Choroid plexus epithelial cell (primary cell): ENCODE measurements around the gene TTLL1.
"Not testable (repeated sequence)": the region's sequence is repeated elsewhere in the genome, so short reads cannot be mapped to it uniquely, and the experiment has no call there.

Source experiments
- DNase-seq: peaks from one replicate; pipeline ENCODE4 v3.0.0-alpha.2; 2010; ENCODE audit warnings: low read depth
- H3K4me3 ChIP-seq: 2 replicates; pipeline ENCODE4 v1.5.1; 2011; ENCODE audit warnings: low read depth, mild to moderate bottlenecking, control low read depth, low read length, moderate library complexity
- CTCF ChIP-seq: conservative IDR thresholded peaks from 2 replicates; pipeline ENCODE4 v1.5.1; 2011; ENCODE audit warnings: low read depth, mild to moderate bottlenecking, control low read depth, inconsistent platforms, low read length, moderate library complexity

TTLL1 gene

DNA sequence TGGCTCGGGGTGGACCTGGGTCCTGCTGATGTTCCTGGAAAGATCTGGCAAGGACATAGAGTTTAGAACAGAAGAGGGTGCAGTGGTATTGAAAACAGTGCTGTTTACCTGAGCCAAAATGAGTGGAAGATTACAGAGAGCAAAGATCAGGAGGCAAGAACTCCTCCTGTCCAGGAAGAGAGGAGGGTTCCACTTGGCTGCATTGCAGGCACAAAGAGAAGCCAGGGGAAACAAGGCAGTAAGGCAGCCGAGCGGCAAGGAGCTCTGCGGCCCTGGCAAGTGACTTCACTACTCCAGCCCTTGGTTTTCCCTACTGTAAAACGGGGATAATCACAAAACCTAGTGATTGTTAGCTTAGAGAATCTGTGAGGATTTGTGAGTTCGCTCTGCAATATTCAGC is 70.6 kb downstream of the TTLL1 start:
- no peak for TF ChIP-seq CTCF
- no peak overlapping the region for H3K4me3 ChIP-seq
- DNase-seq: no peak

DNA sequence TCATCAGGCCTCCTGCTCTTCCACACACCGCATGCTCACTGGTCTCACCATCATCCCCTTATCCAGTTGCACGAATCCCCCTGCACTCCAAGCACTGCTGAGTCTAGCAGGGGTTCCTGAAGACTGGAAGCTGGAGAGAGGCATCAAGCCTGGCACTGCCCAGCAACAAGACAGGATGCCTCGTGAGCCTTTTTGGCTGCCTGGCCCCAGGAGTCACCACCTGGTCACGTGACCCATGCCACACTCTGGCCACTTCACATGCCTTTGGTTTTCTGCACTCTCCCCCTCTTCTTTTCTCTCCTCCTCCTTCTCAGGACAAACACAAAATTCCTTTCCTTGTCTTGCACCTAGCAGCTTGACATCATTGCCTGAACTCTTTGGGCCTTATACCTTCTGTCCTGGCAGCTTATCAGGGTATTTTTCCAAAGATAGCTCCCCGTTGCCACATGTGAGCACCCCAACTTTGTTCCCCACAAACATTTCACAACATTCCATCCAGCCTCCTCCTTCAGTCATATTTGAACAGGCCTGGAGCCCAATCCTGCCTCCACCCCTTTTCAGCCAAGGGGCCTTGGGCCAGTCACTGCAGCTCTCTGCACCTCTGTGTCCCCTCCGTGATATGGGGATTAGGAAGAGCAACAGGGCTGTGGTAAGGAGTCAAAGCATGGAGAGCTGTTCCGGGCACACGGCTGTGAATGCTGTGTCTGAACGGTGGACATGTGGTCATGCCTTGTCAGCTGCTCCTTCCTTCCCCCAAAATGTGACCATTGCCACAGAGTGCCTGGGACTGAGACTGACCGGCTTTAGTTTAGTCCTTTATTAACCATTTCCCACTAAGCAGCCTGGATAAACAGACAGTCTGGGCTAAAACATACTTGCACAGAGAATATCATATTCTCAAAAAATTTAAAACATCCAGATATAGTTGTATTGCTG is 71.4 kb downstream of the TTLL1 start:
- no peak for TF ChIP-seq CTCF
- no peak overlapping the region for H3K4me3 ChIP-seq
- DNase-seq: no peak

- not testable (repeated sequence) for H3K4me3 ChIP-seq, DNase-seq
Observed at GRCh38 chr22:43016150-43016549, 73.0 kb downstream of the TTLL1 start.

- DNase-seq: no peak
- H3K4me3 ChIP-seq: peak overlapping the region; percentile 70
- no peak for TF ChIP-seq CTCF
Observed at GRCh38 chr22:43015677-43016042, 73.5 kb downstream of the TTLL1 start.

DNA sequence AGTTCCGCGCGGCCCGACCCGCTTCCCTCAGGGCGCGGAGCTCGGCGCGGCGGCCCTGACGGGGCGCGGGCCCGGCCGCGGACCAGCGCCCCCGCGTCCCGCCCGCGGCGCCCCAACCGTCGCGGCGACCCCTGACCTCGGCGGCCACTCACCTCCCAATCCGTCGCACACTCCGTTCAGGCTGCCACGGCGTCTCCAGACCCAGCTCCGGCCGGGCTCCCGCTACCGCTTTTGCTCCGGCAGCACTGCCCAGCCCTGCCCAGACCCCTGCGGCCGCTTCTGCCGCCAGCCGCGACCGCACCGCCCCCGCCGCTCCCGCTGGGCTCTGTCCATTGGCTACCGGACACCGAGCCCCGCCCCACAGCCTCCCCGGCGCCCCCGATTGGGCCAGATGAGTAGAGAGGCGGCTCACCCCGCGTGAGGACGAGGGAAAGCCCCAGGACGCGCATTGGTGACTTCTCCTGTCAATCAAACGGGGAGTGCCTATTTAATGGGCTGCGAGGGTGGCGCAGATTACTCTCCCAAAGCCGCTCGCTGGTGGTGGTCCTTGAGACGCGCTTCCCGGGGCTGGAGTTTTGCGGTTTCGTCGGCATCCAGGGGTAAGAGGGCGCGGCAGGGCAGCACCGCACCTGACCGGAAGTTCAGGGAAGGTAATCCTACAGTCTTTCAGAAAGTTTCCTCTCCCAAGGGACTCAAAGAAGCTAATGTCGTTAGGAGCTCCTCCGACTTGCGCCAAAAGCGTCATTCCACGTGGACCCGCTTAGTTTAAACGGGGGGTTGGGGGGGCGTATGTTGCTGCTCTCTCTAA is 74.1 kb downstream of the TTLL1 start, which contains the start of gene PACSIN2:
TSS of gene PACSIN2 (minus strand) at position 281 of the 808 bp plus-strand sequence. CDS start 103,069 bp downstream, outside the sequence.
- peak; percentile 99 for DNase-seq
- no peak for TF ChIP-seq CTCF
- peak within 1 kb of the TSS; percentile 86 for H3K4me3 ChIP-seq

DNA sequence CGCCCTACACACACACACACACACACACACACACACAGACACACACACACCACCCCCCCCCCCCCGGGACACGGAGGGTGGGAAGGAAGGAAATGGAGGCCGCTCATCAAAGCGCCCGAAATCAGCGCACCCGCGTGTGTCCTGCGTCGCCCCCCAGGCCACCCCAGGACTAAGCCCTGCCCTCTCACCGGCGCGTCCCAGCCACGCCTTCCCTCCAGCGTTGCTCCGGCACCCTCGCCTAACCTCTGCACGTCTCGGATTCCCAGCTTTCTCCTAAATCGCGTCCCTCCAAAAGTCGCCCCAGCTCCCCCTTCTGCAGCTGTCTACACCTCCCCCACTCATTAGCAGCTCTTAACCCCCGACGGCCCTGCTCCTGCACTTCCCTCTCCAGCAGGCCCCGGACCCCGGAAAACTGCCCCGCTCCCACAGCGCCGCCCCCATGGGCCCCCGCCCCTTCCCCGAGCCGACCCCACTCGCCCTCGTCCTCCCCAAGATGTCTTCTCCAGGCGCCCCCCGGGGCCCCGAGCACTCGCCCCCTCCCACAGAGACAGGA is 74.8 kb downstream of the TTLL1 start:
- TF ChIP-seq CTCF: no peak
- DNase-seq: no peak
- H3K4me3 ChIP-seq: peak overlapping the region; percentile 86
